ENCODE measurements around the gene SPG7. TPM values are rescaled to one million over a fixed set of nuclear protein-coding genes. Genes with fewer than 3 reads are reported as not detected.
"Not testable (repeated sequence)": the region's sequence is repeated elsewhere in the genome, so short reads cannot be mapped to it uniquely, and the experiment has no call there.

SPG7 gene
- total RNA-seq, 1 experiment from 2014 or later, result 141 TPM

GRCh38 chr16:89460556-89460955 is 47.6 kb upstream of the SPG7 start:
- peaks cover 25% of the 10 kb centered on the region for H3K36me3 Mint-ChIP-seq
- peaks cover 14% of the 10 kb centered on the region for H3K9me3 Mint-ChIP-seq
- TF ChIP-seq E2F1 (CRISPR knock-in tag; IDR thresholded peaks at IDR 0.05) (no peak), NFATC4 (CRISPR knock-in tag; IDR thresholded peaks at IDR 0.05) (no peak), RORB (CRISPR knock-in tag; IDR thresholded peaks at IDR 0.05) (no peak), SMAD3 (CRISPR knock-in tag; IDR thresholded peaks at IDR 0.05; ENCODE audit: borderline replicate concordance) (no peak), ZNF263 (CRISPR knock-in tag; IDR thresholded peaks at IDR 0.05; ENCODE audit: low read depth) (no peak)
- no peak for ATAC-seq
- ChIA-PET CTCF (no interaction called here), POLR2A (no interaction called here)
- no peak for DNase-seq (ENCODE audit: low spot score)
- no peak overlapping the region; the same call in 1 of the 2 replicates for H3K27ac Mint-ChIP-seq
- H3K4me1 Mint-ChIP-seq, result peaks cover 23% of the 10 kb centered on the region
- H3K27me3 Mint-ChIP-seq (ENCODE audit: low read depth), result no peaks in the 10 kb centered on the region
- no peak overlapping the region for H3K4me3 Mint-ChIP-seq

GRCh38 chr16:89461890-89462289 is 46.3 kb upstream of the SPG7 start:
- Mint-ChIP-seq H3K9me3 (peaks cover 14% of the 10 kb centered on the region), H3K36me3 (peaks cover 23% of the 10 kb centered on the region), H3K4me1 (peaks cover 36% of the 10 kb centered on the region)
- DNase-seq (ENCODE audit: low spot score); H3K27ac Mint-ChIP-seq; POLR2A ChIA-PET; CTCF ChIA-PET; H3K4me3 Mint-ChIP-seq; H3K27me3 Mint-ChIP-seq (ENCODE audit: low read depth); ATAC-seq: not testable (repeated sequence)

- CTCF ChIA-PET; POLR2A ChIA-PET; ATAC-seq; H3K4me3 Mint-ChIP-seq; H3K27ac Mint-ChIP-seq; H3K27me3 Mint-ChIP-seq (ENCODE audit: low read depth); DNase-seq (ENCODE audit: low spot score): not testable (repeated sequence)
- H3K4me1 Mint-ChIP-seq, result peaks cover 39% of the 10 kb centered on the region
- H3K36me3 Mint-ChIP-seq, result peaks cover 23% of the 10 kb centered on the region
- peaks cover 14% of the 10 kb centered on the region for H3K9me3 Mint-ChIP-seq
These were observed 45.6 kb upstream of the SPG7 start for GRCh38 chr16:89462639-89463038.

- CTCF ChIA-PET; POLR2A ChIA-PET; ATAC-seq; H3K27ac Mint-ChIP-seq; H3K4me3 Mint-ChIP-seq; H3K27me3 Mint-ChIP-seq (ENCODE audit: low read depth); DNase-seq (ENCODE audit: low spot score): not testable (repeated sequence)
- Mint-ChIP-seq H3K36me3 (peaks cover 23% of the 10 kb centered on the region), H3K4me1 (peaks cover 39% of the 10 kb centered on the region), H3K9me3 (peaks cover 14% of the 10 kb centered on the region)
These were observed 44.9 kb upstream of the SPG7 start for GRCh38 chr16:89463312-89463711.

- Mint-ChIP-seq H3K4me3 (no peak overlapping the region), H3K4me1 (peaks cover 33% of the 10 kb centered on the region), H3K36me3 (peaks cover 4% of the 10 kb centered on the region; the same call in 1 of the 2 replicates), H3K9me3 (no peaks in the 10 kb centered on the region), H3K27me3 (ENCODE audit: low read depth) (no peaks in the 10 kb centered on the region), H3K27ac (peak overlapping the region; percentile 93)
- DNase-seq (ENCODE audit: low spot score), result no peak
- ATAC-seq, result no peak
- POLR2A ChIA-PET, result interaction anchor here (1.4 kb wide), 1 partner anchor 8 kb away, joined by 4 read pairs; no protein-coding TSS in a partner anchor
- no peak for TF ChIP-seq FOXK1 (CRISPR knock-in tag; IDR thresholded peaks at IDR 0.05)
- CTCF ChIA-PET, result interaction anchor here (0.8 to 1.1 kb wide), 2 partner anchors 90 to 158 kb away, joined by 3 to 4 read pairs; no protein-coding TSS in a partner anchor
These were observed 41.3 kb upstream of the SPG7 start for GRCh38 chr16:89466920-89467319.

- H3K4me1 Mint-ChIP-seq, result peaks cover 38% of the 10 kb centered on the region
These were observed 40.8 kb upstream of the SPG7 start for GRCh38 chr16:89467382-89467781.

More at GRCh38 chr16:89467382-89467781, 40.8 kb upstream of the SPG7 start:
- peaks cover 4% of the 10 kb centered on the region; the same call in 1 of the 2 replicates for H3K36me3 Mint-ChIP-seq
- DNase-seq (ENCODE audit: low spot score) (no peak), ATAC-seq (no peak)
- TF ChIP-seq ZNF121 (CRISPR knock-in tag; IDR thresholded peaks at IDR 0.05), result peak; percentile 69
- TF ChIP-seq ARID4B (CRISPR knock-in tag; IDR thresholded peaks at IDR 0.05; ENCODE audit: borderline replicate concordance), result no peak
- H3K27me3 Mint-ChIP-seq (ENCODE audit: low read depth), result no peaks in the 10 kb centered on the region
- H3K27ac Mint-ChIP-seq, result peak overlapping the region; percentile 27; the same call in 1 of the 2 replicates
- H3K4me3 Mint-ChIP-seq, result no peak overlapping the region
- ChIA-PET POLR2A (interaction anchor here (1.4 kb wide), 1 partner anchor 8 kb away, joined by 4 read pairs; no protein-coding TSS in a partner anchor), CTCF (interaction anchor here (0.8 to 1.1 kb wide), 2 partner anchors 90 to 159 kb away, joined by 3 to 4 read pairs; no protein-coding TSS in a partner anchor)
- H3K9me3 Mint-ChIP-seq, result no peaks in the 10 kb centered on the region

Data from WTC11 (cell line).